ACC112 (cell line): ENCODE results near the gene EPB41L4A.
"Not testable (repeated sequence)": the region's sequence is repeated elsewhere in the genome, so short reads cannot be mapped to it uniquely, and the experiment has no call there.

Source experiments
- H2AFZ ChIP-seq: fragments of 200-600 bp; sonication (generic); one replicate; pipeline ENCODE4 v1.6.0; 2017; ENCODE audit warnings: antibody characterized with exemption, low read length; ENCODE audit not compliant: unreplicated experiment
- H3K27ac ChIP-seq: fragments of 200-600 bp; sonication (generic); 2 replicates; pipeline ENCODE4 v1.5.1; 2014; ENCODE audit warnings: low read depth, mild to moderate bottlenecking, antibody characterized with exemption, low read length, moderate library complexity
- H3K27me3 ChIP-seq: fragments of 200-600 bp; sonication (generic); 2 replicates; pipeline ENCODE4 v1.6.1; 2014; ENCODE audit warnings: mild to moderate bottlenecking, antibody characterized with exemption, low read length, moderate library complexity, mixed read lengths; ENCODE audit not compliant: insufficient read depth
- H3K36me3 ChIP-seq: fragments of 200-600 bp; sonication (generic); 2 replicates; pipeline ENCODE4 v1.6.1; 2016; ENCODE audit warnings: mild to moderate bottlenecking, antibody characterized with exemption, low read length, moderate library complexity, mixed read lengths; ENCODE audit not compliant: insufficient read depth
- H3K4me1 ChIP-seq: fragments of 200-600 bp; sonication (generic); one replicate; pipeline ENCODE4 v1.6.1; 2016; ENCODE audit warnings: low read length, mixed read lengths; ENCODE audit not compliant: insufficient read depth, unreplicated experiment, control insufficient read depth
- H3K4me3 ChIP-seq: fragments of 200-600 bp; sonication (generic); 2 replicates; pipeline ENCODE4 v1.5.1; 2014; ENCODE audit warnings: mild to moderate bottlenecking, low read depth, low read length
- H3K79me2 ChIP-seq: fragments of 200-600 bp; sonication (generic); one replicate; pipeline ENCODE4 v1.6.0; 2016; ENCODE audit warnings: low read length; ENCODE audit not compliant: control insufficient read depth, unreplicated experiment, insufficient read depth

The EPB41L4A gene

DNA sequence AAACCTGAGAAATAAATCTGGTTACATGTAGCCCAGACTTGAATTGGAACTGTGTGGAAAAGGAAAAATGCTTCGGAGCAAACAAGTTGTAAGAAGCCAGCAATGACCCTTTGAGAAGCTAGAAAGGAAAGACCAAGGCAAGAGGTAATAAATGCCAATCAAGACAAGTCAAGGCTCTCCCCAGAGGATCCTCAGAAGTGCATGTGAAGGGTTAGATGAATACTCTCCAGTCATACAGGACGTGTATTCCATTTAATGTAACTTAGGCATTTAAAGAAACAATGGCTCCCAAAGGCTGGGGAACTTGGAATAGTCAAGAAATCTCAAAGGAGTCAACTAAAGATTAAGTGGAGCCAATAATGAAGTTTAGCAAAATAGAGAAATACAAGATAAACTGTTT, 36.2 kb downstream of the EPB41L4A start:
- no peaks in the 10 kb centered on the region for H3K79me2 ChIP-seq
- no peak overlapping the region for H3K27ac ChIP-seq
- H3K27me3 ChIP-seq, result no peaks in the 10 kb centered on the region; the same call in 1 of the 2 replicates
- no peak overlapping the region for H3K4me3 ChIP-seq
- no peaks in the 10 kb centered on the region for H3K36me3 ChIP-seq
- H3K4me1 ChIP-seq, result no peaks in the 10 kb centered on the region
- H2AFZ ChIP-seq, result no peak overlapping the region

DNA sequence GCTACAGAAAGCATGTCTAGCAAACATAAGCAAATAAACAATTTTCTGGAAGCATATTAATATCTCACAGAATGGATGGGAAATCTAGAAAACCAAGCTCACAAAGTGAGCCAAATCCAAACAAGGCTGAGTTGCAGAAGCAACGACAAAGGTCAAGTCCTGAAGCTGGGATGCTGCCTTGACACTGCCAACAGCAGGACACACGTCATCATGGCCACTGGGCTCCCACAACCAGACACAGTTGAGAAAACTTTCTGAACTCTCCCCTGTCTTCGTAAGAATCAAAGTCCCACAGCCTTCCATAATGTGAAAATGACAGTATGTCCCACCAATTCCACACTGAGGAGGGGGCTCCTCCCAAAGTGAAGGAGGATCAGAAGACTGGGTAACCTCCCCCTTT, 37.6 kb downstream of the EPB41L4A start:
- Histone ChIP-seq H3K4me3 (no peak overlapping the region), H3K27me3 (no peaks in the 10 kb centered on the region; the same call in 1 of the 2 replicates), H3K4me1 (no peaks in the 10 kb centered on the region), H2AFZ (no peak overlapping the region), H3K27ac (no peak overlapping the region), H3K36me3 (no peaks in the 10 kb centered on the region), H3K79me2 (no peaks in the 10 kb centered on the region)

DNA sequence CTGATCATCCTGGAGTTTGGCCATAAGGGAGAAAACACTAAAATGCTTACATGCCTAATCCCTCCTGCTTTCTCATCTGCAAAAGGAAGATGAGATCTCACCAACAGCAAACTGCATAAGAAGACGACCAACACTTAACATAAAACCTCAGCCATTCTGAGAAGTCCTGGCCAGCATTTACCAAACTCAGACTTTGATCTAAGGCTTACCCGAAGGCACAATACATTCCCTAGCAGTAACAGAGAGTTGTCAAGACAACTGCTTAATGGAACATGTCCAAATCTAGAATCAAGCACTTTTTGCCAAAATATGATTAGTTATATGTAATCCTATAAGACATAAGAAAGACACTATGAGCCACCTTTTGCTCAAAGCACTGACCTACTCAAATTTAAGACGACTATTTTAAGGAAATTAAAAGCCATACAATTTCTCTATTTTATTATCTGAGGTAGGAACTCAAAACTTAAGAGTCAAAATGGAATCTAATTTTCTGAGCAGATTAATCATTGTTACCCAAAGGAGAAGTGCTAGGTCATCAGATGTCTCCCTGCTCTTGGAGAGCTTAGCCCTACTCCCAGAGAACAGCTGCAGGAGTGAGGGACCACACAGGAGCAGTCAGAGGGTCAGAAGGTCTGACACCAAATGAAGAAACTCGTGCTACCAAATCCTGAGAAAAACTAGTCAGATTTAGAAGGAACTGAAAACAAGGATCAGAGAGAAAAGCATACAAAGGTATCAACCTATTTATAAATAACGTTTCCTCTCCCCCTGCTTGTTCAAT, 39.3 kb downstream of the EPB41L4A start:
- Histone ChIP-seq H3K4me3 (no peak overlapping the region), H3K27me3 (no peaks in the 10 kb centered on the region; the same call in 1 of the 2 replicates), H2AFZ (no peak overlapping the region), H3K27ac (no peak overlapping the region), H3K4me1 (no peaks in the 10 kb centered on the region), H3K79me2 (no peaks in the 10 kb centered on the region), H3K36me3 (no peaks in the 10 kb centered on the region)

DNA sequence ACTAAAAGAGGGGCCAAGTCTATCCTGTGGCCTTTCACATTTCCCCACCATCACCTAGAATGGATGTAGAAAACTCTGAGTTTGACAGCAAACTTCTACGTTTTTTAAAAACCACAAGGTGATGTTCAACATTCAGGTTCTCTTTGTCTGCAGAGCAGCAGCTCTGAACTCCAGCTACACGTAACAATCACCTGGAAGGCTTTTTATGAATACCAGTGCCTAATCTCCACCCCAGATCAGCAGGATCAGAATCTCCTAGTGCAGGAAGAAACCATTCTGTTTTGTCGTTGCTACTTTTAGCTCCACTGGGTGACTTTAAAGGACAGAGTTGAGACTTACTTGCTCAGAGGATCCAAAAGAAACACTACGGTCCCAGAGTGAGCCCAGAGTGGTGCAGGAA, 44.3 kb downstream of the EPB41L4A start:
- no peaks in the 10 kb centered on the region for H3K27me3 ChIP-seq
- H2AFZ ChIP-seq, result no peak overlapping the region
- H3K4me1 ChIP-seq, result no peaks in the 10 kb centered on the region
- H3K79me2 ChIP-seq, result no peaks in the 10 kb centered on the region
- no peak overlapping the region for H3K4me3 ChIP-seq
- no peaks in the 10 kb centered on the region for H3K36me3 ChIP-seq
- no peak overlapping the region for H3K27ac ChIP-seq

GRCh38 chr5:112374356-112374755, 44.7 kb downstream of the EPB41L4A start:
- no peaks in the 10 kb centered on the region for H3K79me2 ChIP-seq
- no peak overlapping the region for H3K27ac ChIP-seq
- no peaks in the 10 kb centered on the region for H3K36me3 ChIP-seq
- no peak overlapping the region for H2AFZ ChIP-seq
- no peaks in the 10 kb centered on the region for H3K4me1 ChIP-seq
- H3K27me3 ChIP-seq, result no peaks in the 10 kb centered on the region
- no peak overlapping the region for H3K4me3 ChIP-seq

GRCh38 chr5:112373885-112374284, 45.2 kb downstream of the EPB41L4A start:
- Histone ChIP-seq H3K27ac (no peak overlapping the region), H3K36me3 (no peaks in the 10 kb centered on the region), H2AFZ (no peak overlapping the region), H3K4me1 (no peaks in the 10 kb centered on the region), H3K4me3 (no peak overlapping the region), H3K27me3 (no peaks in the 10 kb centered on the region), H3K79me2 (no peaks in the 10 kb centered on the region)

DNA sequence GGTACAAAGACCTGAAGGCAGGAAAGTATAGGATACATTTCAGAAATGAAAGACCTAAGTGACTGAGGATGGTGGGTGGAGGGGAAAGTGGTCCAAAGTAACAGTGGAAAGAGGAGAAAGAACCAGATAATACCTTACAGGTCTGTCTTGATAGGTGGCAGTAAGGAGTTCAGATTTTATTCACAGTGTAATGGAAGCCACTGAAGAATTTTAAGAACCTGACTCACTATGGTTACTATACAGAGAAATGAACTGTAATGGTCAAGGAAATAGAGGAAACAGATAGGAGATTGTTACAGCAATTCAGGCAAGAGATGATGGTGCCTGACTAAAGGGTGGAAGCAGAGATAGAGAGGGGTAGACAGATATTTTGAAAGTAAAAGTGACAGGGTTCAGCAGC, 46.5 kb downstream of the EPB41L4A start:
- H3K36me3 ChIP-seq, result no peaks in the 10 kb centered on the region
- no peak overlapping the region for H2AFZ ChIP-seq
- no peak overlapping the region for H3K4me3 ChIP-seq
- H3K79me2 ChIP-seq, result no peaks in the 10 kb centered on the region
- no peaks in the 10 kb centered on the region for H3K4me1 ChIP-seq
- H3K27me3 ChIP-seq, result 0 out of 2 replicates have a peak, but pooled peaks cover under 1% of the 10 kb centered on the region
- H3K27ac ChIP-seq, result no peak overlapping the region

- Histone ChIP-seq H3K27ac (no peak overlapping the region), H3K79me2 (no peaks in the 10 kb centered on the region)
These were observed 48.0 kb downstream of the EPB41L4A start for GRCh38 chr5:112371067-112371466.

GRCh38 chr5:112367400-112367799, 51.7 kb downstream of the EPB41L4A start:
- Histone ChIP-seq H3K36me3 (no peaks in the 10 kb centered on the region), H3K27ac (no peak overlapping the region), H3K79me2 (no peaks in the 10 kb centered on the region), H2AFZ (no peak overlapping the region), H3K27me3 (0 out of 2 replicates have a peak, but pooled peaks cover 2% of the 10 kb centered on the region), H3K4me3 (no peak overlapping the region), H3K4me1 (no peaks in the 10 kb centered on the region)

More at GRCh38 chr5:112371067-112371466, 48.0 kb downstream of the EPB41L4A start:
- no peak overlapping the region for H3K4me3 ChIP-seq
- H3K27me3 ChIP-seq, result 0 out of 2 replicates have a peak, but pooled peaks cover 2% of the 10 kb centered on the region
- H2AFZ ChIP-seq, result no peak overlapping the region
- no peaks in the 10 kb centered on the region for H3K4me1 ChIP-seq
- H3K36me3 ChIP-seq, result no peaks in the 10 kb centered on the region

DNA sequence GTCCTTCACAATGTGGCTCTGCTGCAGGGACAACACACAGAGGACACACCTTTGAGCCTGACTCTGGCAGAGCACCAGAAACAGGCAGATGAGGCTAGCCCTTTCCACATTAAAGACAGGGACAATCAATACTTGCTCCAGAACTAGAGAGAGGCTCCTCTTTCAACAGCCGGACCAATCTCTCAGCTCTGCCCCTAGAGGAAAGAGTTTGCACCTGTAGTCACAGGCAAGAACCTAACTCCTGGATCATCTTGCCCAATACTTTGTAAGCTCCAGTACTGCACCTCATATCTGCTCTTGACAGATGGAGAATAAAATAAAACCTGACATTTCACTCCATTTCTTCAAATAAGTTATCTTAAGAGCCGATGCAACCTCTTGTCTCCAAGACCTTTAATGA, 52.1 kb downstream of the EPB41L4A start:
- Histone ChIP-seq H3K79me2 (no peaks in the 10 kb centered on the region), H3K4me3 (no peak overlapping the region), H3K4me1 (no peaks in the 10 kb centered on the region), H3K36me3 (no peaks in the 10 kb centered on the region), H3K27ac (no peak overlapping the region), H3K27me3 (0 out of 2 replicates have a peak, but pooled peaks cover 2% of the 10 kb centered on the region), H2AFZ (no peak overlapping the region)

DNA sequence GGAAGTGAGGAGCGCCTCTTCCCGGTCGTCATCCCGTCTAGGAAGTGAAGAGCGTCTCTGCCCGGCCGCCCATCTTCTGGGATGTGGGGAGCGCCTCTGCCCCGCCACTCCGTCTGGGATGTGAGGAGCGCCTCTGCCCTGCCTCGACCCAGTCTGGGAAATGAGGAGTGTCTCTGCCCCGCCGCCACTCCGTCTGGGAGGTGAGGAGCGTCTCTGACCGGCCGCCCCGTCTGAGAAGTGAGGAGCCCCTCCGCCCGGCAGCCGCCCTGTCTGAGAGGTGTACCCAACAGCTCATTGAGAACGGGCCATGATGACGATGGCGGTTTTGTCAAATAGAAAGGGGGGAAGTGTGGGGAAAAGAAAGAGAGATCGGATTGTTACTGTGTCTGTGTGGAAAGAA, 58.3 kb downstream of the EPB41L4A start:
- H3K79me2 ChIP-seq, H3K4me1 ChIP-seq, H3K36me3 ChIP-seq, H3K27me3 ChIP-seq, H3K4me3 ChIP-seq, H3K27ac ChIP-seq, H2AFZ ChIP-seq: not testable (repeated sequence)
